Measurements from ENCODE around the gene SLK. TPM values are rescaled to one million over a fixed set of nuclear protein-coding genes. Genes with fewer than 3 reads are reported as not detected.

Gene SLK
- total RNA-seq, 2 experiments from 2014 or later = 19.4 to 19.9 TPM

DNA sequence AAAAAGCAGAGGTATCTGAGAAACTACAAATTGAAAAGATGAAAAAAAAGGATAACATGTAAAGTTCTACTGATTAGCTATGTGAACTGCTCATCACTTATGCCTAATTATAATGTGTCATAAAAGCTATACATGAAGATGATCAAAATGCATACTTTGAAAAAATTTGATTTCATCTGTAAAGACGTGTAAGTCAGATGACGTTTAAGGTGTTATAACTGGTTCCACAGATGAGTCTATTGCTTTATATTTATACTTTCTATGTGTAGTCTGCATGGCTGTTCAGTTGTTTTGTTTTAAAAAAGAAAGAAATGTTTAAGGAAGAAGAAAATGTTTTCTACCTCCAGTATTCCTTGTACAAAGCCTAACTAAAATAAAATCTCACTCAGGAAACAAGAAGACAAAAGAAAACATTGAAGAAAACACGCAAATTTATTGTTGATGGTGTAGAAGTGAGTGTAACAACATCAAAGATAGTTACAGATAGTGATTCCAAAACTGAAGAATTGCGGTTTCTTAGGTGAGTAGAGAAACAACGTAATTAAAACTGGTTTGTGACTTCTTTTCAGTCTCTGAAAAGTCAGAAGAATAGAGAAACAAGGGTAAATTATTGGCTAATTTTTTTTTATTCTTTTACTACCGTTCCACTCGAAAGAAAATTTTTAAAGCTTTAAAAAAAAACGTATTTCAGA lies 38.4 kb downstream of the SLK start:
- Histone ChIP-seq H2AFZ (ENCODE audit: low read length) (no peak overlapping the region), H3K79me2 (ENCODE audit: insufficient read depth, low read depth, low read length) (no peaks in the 10 kb centered on the region), H3K36me3 (ENCODE audit: insufficient read depth, low read length) (peaks cover 41% of the 10 kb centered on the region), H3K9me3 (ENCODE audit: low read length) (no peaks in the 10 kb centered on the region), H3K4me2 (ENCODE audit: low read length) (no peak overlapping the region), H4K20me1 (ENCODE audit: insufficient read depth, low read length) (no peaks in the 10 kb centered on the region), H3K9me2 (ENCODE audit: insufficient read depth, low read length) (no peaks in the 10 kb centered on the region), H3K4me3 (ENCODE audit: low read depth, low read length, poor library complexity, severe bottlenecking) (no peak overlapping the region), H3K27ac (ENCODE audit: low read depth, low read length, poor library complexity, severe bottlenecking) (no peak overlapping the region), H3K4me1 (ENCODE audit: insufficient read depth, low read length, poor library complexity, severe bottlenecking) (no peaks in the 10 kb centered on the region)
- no TSS peak for BruUV-seq (replicated peaks)
- CTCF ChIA-PET (ENCODE audit: unreplicated experiment) = no interaction called here
- DNase-seq (ENCODE audit: low spot score) = no peak
- TF ChIP-seq EZH2phosphoT487 (IDR thresholded peaks at IDR 0.05; ENCODE audit: borderline replicate concordance, low read depth, low read length) = no peak
- TF ChIP-seq, protein P1, sequence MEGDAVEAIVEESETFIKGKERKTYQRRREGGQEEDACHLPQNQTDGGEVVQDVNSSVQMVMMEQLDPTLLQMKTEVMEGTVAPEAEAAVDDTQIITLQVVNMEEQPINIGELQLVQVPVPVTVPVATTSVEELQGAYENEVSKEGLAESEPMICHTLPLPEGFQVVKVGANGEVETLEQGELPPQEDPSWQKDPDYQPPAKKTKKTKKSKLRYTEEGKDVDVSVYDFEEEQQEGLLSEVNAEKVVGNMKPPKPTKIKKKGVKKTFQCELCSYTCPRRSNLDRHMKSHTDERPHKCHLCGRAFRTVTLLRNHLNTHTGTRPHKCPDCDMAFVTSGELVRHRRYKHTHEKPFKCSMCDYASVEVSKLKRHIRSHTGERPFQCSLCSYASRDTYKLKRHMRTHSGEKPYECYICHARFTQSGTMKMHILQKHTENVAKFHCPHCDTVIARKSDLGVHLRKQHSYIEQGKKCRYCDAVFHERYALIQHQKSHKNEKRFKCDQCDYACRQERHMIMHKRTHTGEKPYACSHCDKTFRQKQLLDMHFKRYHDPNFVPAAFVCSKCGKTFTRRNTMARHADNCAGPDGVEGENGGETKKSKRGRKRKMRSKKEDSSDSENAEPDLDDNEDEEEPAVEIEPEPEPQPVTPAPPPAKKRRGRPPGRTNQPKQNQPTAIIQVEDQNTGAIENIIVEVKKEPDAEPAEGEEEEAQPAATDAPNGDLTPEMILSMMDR (conservative IDR thresholded peaks at IDR 0.05; ENCODE audit: low read length) = no peak
- POLR2A ChIA-PET = interaction anchor here (0.7 to 1.9 kb wide), 3 partner anchors 13 to 22 kb away, joined by 3 to 6 read pairs (median 3); no protein-coding TSS in a partner anchor
- intact Hi-C loops (cut with micrococcal nuclease; ENCODE audit: unreplicated experiment) = no loop called here

DNA sequence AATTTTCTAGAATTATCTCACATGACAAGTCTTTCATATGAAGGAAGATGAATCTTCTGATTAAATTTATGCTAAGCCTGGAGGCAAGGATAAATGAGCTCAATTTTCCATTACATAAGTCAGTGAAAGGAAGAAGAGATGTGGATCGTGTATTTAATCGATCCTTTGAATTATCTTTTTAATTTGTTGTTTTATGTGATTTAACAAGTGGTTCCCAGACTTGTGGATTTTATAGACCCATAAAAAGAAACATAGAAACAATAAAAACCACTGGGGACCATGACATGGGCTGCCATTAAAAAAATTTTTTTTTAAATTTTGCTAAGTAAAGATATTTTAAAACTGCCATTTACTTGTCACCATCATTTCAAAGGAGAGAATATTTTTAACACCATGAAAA lies 45.0 kb downstream of the SLK start:
- no TSS peak for BruUV-seq (replicated peaks)
- TF ChIP-seq, protein P1 (conservative IDR thresholded peaks at IDR 0.05; ENCODE audit: low read length) = no peak
- no peak for TF ChIP-seq EZH2phosphoT487 (IDR thresholded peaks at IDR 0.05; ENCODE audit: borderline replicate concordance, low read depth, low read length)
- peaks cover 9% of the 10 kb centered on the region for H3K36me3 ChIP-seq (ENCODE audit: insufficient read depth, low read length)
- H3K9me2 ChIP-seq (ENCODE audit: insufficient read depth, low read length) = no peaks in the 10 kb centered on the region
- CTCF ChIA-PET (ENCODE audit: unreplicated experiment) = no interaction called here
- no peak overlapping the region for H2AFZ ChIP-seq (ENCODE audit: low read length)
- H3K27ac ChIP-seq (ENCODE audit: low read depth, low read length, poor library complexity, severe bottlenecking) = no peak overlapping the region
- H3K4me3 ChIP-seq (ENCODE audit: low read depth, low read length, poor library complexity, severe bottlenecking) = no peak overlapping the region
- no peaks in the 10 kb centered on the region for H3K9me3 ChIP-seq (ENCODE audit: low read length)
- no peaks in the 10 kb centered on the region for H3K79me2 ChIP-seq (ENCODE audit: insufficient read depth, low read depth, low read length)
- no peaks in the 10 kb centered on the region for H3K4me1 ChIP-seq (ENCODE audit: insufficient read depth, low read length, poor library complexity, severe bottlenecking)
- POLR2A ChIA-PET = no interaction called here
- no peak overlapping the region for H3K4me2 ChIP-seq (ENCODE audit: low read length)
- DNase-seq (ENCODE audit: low spot score) = no peak
- no peaks in the 10 kb centered on the region for H4K20me1 ChIP-seq (ENCODE audit: insufficient read depth, low read length)
- intact Hi-C loops (cut with micrococcal nuclease; ENCODE audit: unreplicated experiment) = no loop called here

DNA sequence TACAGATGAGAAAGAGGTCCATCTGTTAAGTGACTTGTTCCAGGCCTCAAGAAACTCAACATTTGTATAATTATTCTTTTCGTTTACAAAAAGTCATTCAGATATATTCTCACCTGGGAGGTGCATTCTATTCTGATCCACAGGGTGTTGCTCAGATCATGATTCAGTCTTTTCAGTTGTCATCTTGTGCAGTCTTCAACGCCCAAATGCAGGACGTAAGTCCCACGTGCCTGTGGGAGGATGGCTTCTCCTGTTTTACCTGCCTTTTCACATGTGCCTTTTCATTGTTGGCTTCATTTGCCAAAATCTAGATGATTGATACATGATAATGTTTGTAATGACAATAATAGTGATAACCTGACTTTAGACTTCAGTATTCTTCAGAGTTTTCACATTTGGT lies 46.5 kb downstream of the SLK start:
- no TSS peak for BruUV-seq (replicated peaks)
- H4K20me1 ChIP-seq (ENCODE audit: insufficient read depth, low read length) = no peaks in the 10 kb centered on the region
- intact Hi-C loops (cut with micrococcal nuclease; ENCODE audit: unreplicated experiment) = no loop called here
- DNase-seq (ENCODE audit: low spot score) = no peak
- ChIA-PET CTCF (ENCODE audit: unreplicated experiment) (no interaction called here), POLR2A (interaction anchor here (1.3 kb wide), 1 partner anchor 36 kb away, joined by 5 read pairs; no protein-coding TSS in a partner anchor)
- no peak overlapping the region for H2AFZ ChIP-seq (ENCODE audit: low read length)
- TF ChIP-seq, protein P1 (conservative IDR thresholded peaks at IDR 0.05; ENCODE audit: low read length) = no peak
- TF ChIP-seq EZH2phosphoT487 (IDR thresholded peaks at IDR 0.05; ENCODE audit: borderline replicate concordance, low read depth, low read length) = no peak
- no peak overlapping the region for H3K4me2 ChIP-seq (ENCODE audit: low read length)
- no peaks in the 10 kb centered on the region for H3K79me2 ChIP-seq (ENCODE audit: insufficient read depth, low read depth, low read length)
- H3K27ac ChIP-seq (ENCODE audit: low read depth, low read length, poor library complexity, severe bottlenecking) = no peak overlapping the region
- H3K4me1 ChIP-seq (ENCODE audit: insufficient read depth, low read length, poor library complexity, severe bottlenecking) = no peaks in the 10 kb centered on the region
- no peak overlapping the region for H3K4me3 ChIP-seq (ENCODE audit: low read depth, low read length, poor library complexity, severe bottlenecking)
- H3K9me3 ChIP-seq (ENCODE audit: low read length) = no peaks in the 10 kb centered on the region
- H3K36me3 ChIP-seq (ENCODE audit: insufficient read depth, low read length) = peaks cover 6% of the 10 kb centered on the region
- no peaks in the 10 kb centered on the region for H3K9me2 ChIP-seq (ENCODE audit: insufficient read depth, low read length)
